Measurements from ENCODE around the gene SLC30A1.

DNA sequence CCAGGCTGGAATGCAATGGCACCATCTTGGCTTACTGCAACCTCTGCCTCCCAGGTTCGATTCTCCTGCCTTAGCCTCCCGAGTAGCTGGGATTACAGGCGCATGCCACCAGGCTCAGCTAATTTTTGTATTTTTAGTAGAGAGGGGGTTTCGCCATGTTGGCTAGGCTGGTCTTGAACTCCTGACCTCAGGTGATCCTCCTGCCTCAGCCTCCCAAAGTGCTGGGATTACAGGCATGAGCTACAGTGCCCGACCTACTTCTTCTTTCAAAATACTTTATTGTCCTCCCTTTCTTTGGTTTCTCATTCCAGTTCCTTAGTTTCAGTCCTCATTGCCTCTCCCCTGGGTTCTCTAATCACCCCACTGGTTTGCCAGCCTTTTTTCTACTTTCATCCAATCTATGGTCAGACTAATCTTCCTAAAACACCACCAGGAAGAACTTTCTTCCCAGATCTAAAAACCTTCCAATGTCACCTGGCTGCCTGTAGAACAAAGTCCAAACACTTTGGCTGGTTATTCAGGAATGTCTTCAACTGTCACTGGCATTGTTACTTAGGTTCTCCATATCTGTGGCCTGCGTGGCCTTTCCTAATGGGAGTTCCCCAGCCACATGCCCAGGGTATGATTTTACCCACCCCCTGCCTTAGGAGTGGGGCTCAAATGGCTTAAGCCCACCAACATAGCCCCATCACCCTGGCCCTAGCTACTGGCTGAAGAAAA, 29.0 kb upstream of the SLC30A1 start:
- TF ChIP-seq SP1 (IDR thresholded peaks at IDR 0.05; ENCODE audit: low read depth, low read length) (no peak), MTA3 (IDR thresholded peaks at IDR 0.05; ENCODE audit: borderline replicate concordance, low read length) (no peak), CREB1 (IDR thresholded peaks at IDR 0.05; ENCODE audit: low read depth) (no peak), POLR2AphosphoS5 (IDR thresholded peaks at IDR 0.05; ENCODE audit: low read length) (no peak), ZNF274 (IDR thresholded peaks at IDR 0.05; ENCODE audit: insufficient read depth, insufficient read length) (no peak), POLR2A (IDR thresholded peaks at IDR 0.05; ENCODE audit: low read depth, low read length) (no peak)
- TF ChIP-seq, protein P1, sequence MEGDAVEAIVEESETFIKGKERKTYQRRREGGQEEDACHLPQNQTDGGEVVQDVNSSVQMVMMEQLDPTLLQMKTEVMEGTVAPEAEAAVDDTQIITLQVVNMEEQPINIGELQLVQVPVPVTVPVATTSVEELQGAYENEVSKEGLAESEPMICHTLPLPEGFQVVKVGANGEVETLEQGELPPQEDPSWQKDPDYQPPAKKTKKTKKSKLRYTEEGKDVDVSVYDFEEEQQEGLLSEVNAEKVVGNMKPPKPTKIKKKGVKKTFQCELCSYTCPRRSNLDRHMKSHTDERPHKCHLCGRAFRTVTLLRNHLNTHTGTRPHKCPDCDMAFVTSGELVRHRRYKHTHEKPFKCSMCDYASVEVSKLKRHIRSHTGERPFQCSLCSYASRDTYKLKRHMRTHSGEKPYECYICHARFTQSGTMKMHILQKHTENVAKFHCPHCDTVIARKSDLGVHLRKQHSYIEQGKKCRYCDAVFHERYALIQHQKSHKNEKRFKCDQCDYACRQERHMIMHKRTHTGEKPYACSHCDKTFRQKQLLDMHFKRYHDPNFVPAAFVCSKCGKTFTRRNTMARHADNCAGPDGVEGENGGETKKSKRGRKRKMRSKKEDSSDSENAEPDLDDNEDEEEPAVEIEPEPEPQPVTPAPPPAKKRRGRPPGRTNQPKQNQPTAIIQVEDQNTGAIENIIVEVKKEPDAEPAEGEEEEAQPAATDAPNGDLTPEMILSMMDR (IDR thresholded peaks at IDR 0.05 in 2 of 3, conservative IDR thresholded peaks at IDR 0.05 in 1 of 3; ENCODE audit: control insufficient read depth in 2 of 3, extremely low read depth in 1 of 3, insufficient read depth in 1 of 3, low read depth in 3 of 3, low read length in 3 of 3): no peak
- TF ChIP-seq, protein P2, sequence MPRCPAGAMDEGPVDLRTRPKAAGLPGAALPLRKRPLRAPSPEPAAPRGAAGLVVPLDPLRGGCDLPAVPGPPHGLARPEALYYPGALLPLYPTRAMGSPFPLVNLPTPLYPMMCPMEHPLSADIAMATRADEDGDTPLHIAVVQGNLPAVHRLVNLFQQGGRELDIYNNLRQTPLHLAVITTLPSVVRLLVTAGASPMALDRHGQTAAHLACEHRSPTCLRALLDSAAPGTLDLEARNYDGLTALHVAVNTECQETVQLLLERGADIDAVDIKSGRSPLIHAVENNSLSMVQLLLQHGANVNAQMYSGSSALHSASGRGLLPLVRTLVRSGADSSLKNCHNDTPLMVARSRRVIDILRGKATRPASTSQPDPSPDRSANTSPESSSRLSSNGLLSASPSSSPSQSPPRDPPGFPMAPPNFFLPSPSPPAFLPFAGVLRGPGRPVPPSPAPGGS (IDR thresholded peaks at IDR 0.05; ENCODE audit: borderline replicate concordance, insufficient read depth, low read depth, low read length, poor library complexity, severe bottlenecking): no peak
